ENCODE data around the gene TTC12. TPM values are rescaled to one million over a fixed set of nuclear protein-coding genes. Genes with fewer than 3 reads are reported as not detected.

Gene TTC12
- total and polyA plus RNA-seq, 10 of the 15 experiments (the other 5 are each of a cell fraction or from before 2014, with no cell fraction given), result 3.7 to 14.0 (median 8.1) TPM

DNA sequence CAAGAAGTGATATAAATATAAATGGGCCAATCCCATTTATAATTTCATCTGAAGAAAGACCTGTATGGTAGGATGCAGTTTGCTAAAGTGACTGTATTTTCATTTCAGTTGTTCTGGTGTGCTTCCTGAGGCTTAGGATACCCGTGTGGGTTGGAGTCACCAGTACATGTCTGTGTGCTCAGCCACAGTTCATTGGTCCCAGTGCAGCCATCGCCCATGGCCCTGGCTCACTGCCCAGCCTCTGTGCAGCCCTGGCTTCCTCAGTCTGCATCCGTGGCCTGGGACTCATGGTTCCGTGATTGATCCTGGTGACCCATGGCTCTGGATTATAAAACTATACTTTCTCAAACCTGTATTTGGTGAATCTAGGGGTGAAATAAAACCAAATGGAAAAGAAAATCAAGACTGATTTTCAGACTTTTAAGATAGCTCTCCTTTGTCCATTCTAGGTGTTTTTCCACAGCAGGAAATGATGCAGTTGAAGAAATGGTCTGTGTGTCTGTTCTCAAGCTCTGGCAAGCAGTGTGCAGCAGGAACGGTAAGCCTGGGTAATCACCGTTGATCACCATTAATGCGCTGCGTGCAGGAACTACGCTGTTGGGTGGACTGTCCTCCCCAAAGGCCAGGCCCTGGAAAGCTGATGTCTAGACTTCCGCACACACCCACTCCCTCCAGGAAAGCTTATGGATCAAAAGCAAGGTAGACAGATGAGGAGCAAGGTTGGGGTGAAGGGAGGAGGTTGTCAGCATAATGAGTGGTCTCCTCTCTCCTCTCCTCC, 27.2 kb downstream of the TTC12 start:
- FAIRE-seq, result no peak
- in situ Hi-C loops (cut with MboI) (no loop called here), intact Hi-C loops (cut with micrococcal nuclease; ENCODE audit: unreplicated experiment) (no loop called here)
- H4K20me1 ChIP-seq (ENCODE audit: control insufficient read depth, insufficient read depth), result no peaks in the 10 kb centered on the region
- no peaks in the 10 kb centered on the region for H3K4me1 ChIP-seq (ENCODE audit: control insufficient read depth, insufficient read depth, low read length)
- H3K4me2 ChIP-seq (ENCODE audit: control insufficient read depth, insufficient read depth), result no peak overlapping the region
- no peak overlapping the region for H3K9ac ChIP-seq (ENCODE audit: control insufficient read depth, insufficient read depth, low read length)
- POLR2A ChIA-PET, result no interaction called here
- CTCF ChIA-PET, result no interaction called here
- no peaks in the 10 kb centered on the region for H3K9me3 ChIP-seq (replicated peaks; ENCODE audit: control insufficient read depth, insufficient read depth, low read length)
- no peak overlapping the region for H3K27ac ChIP-seq (ENCODE audit: control insufficient read depth, insufficient read depth)
- H2AFZ ChIP-seq (ENCODE audit: control insufficient read depth, low read depth, low read length), result no peak overlapping the region
- no peak for ATAC-seq
- H3K79me2 ChIP-seq (ENCODE audit: control insufficient read depth, insufficient read depth, low read length), result no peaks in the 10 kb centered on the region
- TF ChIP-seq, protein P1, sequence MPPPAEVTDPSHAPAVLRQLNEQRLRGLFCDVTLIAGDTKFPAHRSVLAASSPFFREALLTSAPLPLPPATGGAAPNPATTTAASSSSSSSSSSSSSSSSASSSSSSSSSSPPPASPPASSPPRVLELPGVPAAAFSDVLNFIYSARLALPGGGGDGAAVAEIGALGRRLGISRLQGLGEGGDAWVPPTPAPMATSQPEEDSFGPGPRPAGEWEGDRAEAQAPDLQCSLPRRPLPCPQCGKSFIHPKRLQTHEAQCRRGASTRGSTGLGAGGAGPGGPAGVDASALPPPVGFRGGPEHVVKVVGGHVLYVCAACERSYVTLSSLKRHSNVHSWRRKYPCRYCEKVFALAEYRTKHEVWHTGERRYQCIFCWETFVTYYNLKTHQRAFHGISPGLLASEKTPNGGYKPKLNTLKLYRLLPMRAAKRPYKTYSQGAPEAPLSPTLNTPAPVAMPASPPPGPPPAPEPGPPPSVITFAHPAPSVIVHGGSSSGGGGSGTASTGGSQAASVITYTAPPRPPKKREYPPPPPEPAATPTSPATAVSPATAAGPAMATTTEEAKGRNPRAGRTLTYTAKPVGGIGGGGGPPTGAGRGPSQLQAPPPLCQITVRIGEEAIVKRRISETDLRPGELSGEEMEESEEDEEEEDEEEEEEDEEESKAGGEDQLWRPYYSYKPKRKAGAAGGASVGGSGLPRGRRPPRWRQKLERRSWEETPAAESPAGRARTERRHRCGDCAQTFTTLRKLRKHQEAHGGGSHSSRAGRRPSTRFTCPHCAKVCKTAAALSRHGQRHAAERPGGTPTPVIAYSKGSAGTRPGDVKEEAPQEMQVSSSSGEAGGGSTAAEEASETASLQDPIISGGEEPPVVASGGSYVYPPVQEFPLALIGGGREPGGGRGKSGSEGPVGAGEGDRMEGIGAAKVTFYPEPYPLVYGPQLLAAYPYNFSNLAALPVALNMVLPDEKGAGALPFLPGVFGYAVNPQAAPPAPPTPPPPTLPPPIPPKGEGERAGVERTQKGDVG (CRISPR knock-in tag; IDR thresholded peaks at IDR 0.05), result no peak
- TF ChIP-seq KAT2A (conservative IDR thresholded peaks at IDR 0.05; ENCODE audit: control insufficient read depth, low read depth, low read length), result no peak
- TF ChIP-seq EED (IDR thresholded peaks at IDR 0.05; ENCODE audit: low read depth), result no peak
- TF ChIP-seq, protein P2, sequence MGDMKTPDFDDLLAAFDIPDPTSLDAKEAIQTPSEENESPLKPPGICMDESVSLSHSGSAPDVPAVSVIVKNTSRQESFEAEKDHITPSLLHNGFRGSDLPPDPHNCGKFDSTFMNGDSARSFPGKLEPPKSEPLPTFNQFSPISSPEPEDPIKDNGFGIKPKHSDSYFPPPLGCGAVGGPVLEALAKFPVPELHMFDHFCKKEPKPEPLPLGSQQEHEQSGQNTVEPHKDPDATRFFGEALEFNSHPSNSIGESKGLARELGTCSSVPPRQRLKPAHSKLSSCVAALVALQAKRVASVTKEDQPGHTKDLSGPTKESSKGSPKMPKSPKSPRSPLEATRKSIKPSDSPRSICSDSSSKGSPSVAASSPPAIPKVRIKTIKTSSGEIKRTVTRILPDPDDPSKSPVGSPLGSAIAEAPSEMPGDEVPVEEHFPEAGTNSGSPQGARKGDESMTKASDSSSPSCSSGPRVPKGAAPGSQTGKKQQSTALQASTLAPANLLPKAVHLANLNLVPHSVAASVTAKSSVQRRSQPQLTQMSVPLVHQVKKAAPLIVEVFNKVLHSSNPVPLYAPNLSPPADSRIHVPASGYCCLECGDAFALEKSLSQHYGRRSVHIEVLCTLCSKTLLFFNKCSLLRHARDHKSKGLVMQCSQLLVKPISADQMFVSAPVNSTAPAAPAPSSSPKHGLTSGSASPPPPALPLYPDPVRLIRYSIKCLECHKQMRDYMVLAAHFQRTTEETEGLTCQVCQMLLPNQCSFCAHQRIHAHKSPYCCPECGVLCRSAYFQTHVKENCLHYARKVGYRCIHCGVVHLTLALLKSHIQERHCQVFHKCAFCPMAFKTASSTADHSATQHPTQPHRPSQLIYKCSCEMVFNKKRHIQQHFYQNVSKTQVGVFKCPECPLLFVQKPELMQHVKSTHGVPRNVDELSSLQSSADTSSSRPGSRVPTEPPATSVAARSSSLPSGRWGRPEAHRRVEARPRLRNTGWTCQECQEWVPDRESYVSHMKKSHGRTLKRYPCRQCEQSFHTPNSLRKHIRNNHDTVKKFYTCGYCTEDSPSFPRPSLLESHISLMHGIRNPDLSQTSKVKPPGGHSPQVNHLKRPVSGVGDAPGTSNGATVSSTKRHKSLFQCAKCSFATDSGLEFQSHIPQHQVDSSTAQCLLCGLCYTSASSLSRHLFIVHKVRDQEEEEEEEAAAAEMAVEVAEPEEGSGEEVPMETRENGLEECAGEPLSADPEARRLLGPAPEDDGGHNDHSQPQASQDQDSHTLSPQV (IDR thresholded peaks at IDR 0.05), result no peak
- TF ChIP-seq RUNX3 (IDR thresholded peaks at IDR 0.05; ENCODE audit: low read length), result no peak
- TF ChIP-seq NFYA (IDR thresholded peaks at IDR 0.05; ENCODE audit: borderline replicate concordance, low read depth, low read length), result no peak
- TF ChIP-seq, protein P3, sequence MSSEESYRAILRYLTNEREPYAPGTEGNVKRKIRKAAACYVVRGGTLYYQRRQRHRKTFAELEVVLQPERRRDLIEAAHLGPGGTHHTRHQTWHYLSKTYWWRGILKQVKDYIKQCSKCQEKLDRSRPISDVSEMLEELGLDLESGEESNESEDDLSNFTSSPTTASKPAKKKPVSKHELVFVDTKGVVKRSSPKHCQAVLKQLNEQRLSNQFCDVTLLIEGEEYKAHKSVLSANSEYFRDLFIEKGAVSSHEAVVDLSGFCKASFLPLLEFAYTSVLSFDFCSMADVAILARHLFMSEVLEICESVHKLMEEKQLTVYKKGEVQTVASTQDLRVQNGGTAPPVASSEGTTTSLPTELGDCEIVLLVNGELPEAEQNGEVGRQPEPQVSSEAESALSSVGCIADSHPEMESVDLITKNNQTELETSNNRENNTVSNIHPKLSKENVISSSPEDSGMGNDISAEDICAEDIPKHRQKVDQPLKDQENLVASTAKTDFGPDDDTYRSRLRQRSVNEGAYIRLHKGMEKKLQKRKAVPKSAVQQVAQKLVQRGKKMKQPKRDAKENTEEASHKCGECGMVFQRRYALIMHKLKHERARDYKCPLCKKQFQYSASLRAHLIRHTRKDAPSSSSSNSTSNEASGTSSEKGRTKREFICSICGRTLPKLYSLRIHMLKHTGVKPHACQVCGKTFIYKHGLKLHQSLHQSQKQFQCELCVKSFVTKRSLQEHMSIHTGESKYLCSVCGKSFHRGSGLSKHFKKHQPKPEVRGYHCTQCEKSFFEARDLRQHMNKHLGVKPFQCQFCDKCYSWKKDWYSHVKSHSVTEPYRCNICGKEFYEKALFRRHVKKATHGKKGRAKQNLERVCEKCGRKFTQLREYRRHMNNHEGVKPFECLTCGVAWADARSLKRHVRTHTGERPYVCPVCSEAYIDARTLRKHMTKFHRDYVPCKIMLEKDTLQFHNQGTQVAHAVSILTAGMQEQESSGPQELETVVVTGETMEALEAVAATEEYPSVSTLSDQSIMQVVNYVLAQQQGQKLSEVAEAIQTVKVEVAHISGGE (CRISPR knock-in tag; IDR thresholded peaks at IDR 0.05), result no peak
- no peak for TF ChIP-seq NRF1 (conservative IDR thresholded peaks at IDR 0.05; ENCODE audit: low read depth, low read length)
- no peak for TF ChIP-seq TCF12 (IDR thresholded peaks at IDR 0.05; ENCODE audit: low read depth, low read length)
- no peak for TF ChIP-seq HDAC6 (IDR thresholded peaks at IDR 0.05; ENCODE audit: unreplicated experiment)
- TF ChIP-seq NBN (IDR thresholded peaks at IDR 0.05), result no peak
- no peak for TF ChIP-seq NR2C1 (IDR thresholded peaks at IDR 0.05)
- BruUV-seq (replicated peaks), result no TSS peak
- RAD21 ChIA-PET (ENCODE audit: unreplicated experiment), result no interaction called here
- H3K4me3 ChIP-seq, result no peak overlapping the region
- no peaks in the 10 kb centered on the region; a peak in 1 of 4 replicates for H3K36me3 ChIP-seq (ENCODE audit: control insufficient read depth in 2 of 2, insufficient read depth in 2 of 2, low read length in 1 of 2)
- SMC1A ChIA-PET (ENCODE audit: uncharacterized antibody, unreplicated experiment), result no interaction called here
- 92% methylated on average over 10 of the region's 10 CpGs for WGBS (ENCODE audit: insufficient coverage, insufficient replicate concordance, low lambda C conversion rate, missing lambda C conversion rate)
- DNase-seq (ENCODE audit: low read depth, low spot score), result no peak
- no peaks in the 10 kb centered on the region for H3K27me3 ChIP-seq (replicated peaks in 1 of 2; ENCODE audit: control insufficient read depth in 2 of 2, insufficient read depth in 2 of 2, low read length in 1 of 2)
